ENCODE measurements around the gene MLLT3.

DNA sequence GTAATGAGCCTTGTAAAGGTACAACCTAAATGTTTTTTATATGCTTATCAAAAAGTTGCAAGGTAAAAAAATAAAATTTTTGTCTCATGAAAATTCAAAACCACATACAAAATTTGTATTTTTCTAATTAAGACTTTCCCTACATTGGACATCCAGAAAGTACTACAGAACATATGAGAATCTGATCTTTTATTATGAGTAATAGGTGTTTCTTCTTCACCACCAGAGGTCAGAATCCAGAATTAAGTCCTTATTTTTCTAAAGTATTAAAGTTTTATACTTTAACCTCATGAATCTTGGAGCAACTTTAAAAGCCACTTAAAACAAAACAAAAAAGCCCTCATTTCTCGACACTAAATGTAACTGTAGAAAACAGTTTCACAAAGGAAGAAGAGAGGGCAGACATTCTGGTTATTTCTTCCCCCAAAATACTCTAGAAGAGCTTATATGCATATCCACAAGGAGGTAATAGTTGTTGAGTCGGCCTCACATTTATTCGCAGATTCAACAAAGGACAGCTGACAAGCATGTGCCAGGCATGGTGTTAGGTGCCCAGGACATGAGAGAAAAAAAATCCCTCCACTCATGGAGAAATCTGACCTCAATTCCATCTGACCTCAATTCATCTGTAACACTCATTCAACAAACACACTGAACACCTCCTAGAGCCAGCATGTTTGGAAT, 69.3 kb downstream of the MLLT3 start:
- TF ChIP-seq POLR2A (IDR thresholded peaks at IDR 0.05; ENCODE audit: low read depth, low read length) (no peak), SPI1 (IDR thresholded peaks at IDR 0.05; ENCODE audit: low read depth, low read length) (no peak), POLR2AphosphoS5 (IDR thresholded peaks at IDR 0.05; ENCODE audit: low read depth, low read length) (no peak), TAF1 (IDR thresholded peaks at IDR 0.05; ENCODE audit: low read depth, low read length) (no peak), POU2F2 (IDR thresholded peaks at IDR 0.05; ENCODE audit: low read depth, low read length) (peak; percentile 32; the same call in 1 of the 2 replicates), PAX5 (IDR thresholded peaks at IDR 0.05; ENCODE audit: insufficient read depth, low read length, severe bottlenecking) (no peak)
